Stomach (tissue), 9 donors: ENCODE measurements around the gene WDR37. TPM values are rescaled to one million over a fixed set of nuclear protein-coding genes. Genes with fewer than 3 reads are reported as not detected.

Source experiments
- DNase-seq, 2 donors: peaks; one replicate each; pipeline versions ENCODE4 v3.0.0 to v3.0.0-alpha.2; 2013 to 2019
- H3K27ac ChIP-seq, 5 donors: fragments of 200-600 bp in 4 of 5; sonication (generic) in 4 of 5; one replicate each; pipeline ENCODE4 v1.5.1; 2013 to 2019; ENCODE audit warnings: mild to moderate bottlenecking in 1 of 5, moderate library complexity in 1 of 5
- H3K27me3 ChIP-seq, 3 donors: fragments of 200-600 bp; sonication (generic); one replicate each; pipeline ENCODE4 v1.5.1; 2017 to 2019; ENCODE audit warnings: mixed run types in 1 of 3
- H3K36me3 ChIP-seq, 4 donors: fragments of 200-600 bp; sonication (generic); 1 replicate in 3 of 4; 2 replicates in 1 of 4; pipeline ENCODE4 v1.5.1; 2016 to 2019
- H3K4me1 ChIP-seq, 4 donors: fragments of 200-600 bp; sonication (generic); one replicate each; pipeline ENCODE4 v1.5.1; 2016 to 2019
- H3K4me3 ChIP-seq, 4 donors: fragments of 200-600 bp; sonication (generic) in 3 of 4; one replicate each; pipeline ENCODE4 v1.5.1; 2016 to 2019; ENCODE audit warnings: mild to moderate bottlenecking in 1 of 4
- H3K9me3 ChIP-seq, 4 donors: fragments of 200-600 bp; sonication (generic); one replicate each; pipeline ENCODE4 v1.5.1; 2016 to 2019
- EP300 ChIP-seq: sonication (generic); formaldehyde crosslinking; IDR thresholded peaks from one replicate; pipeline ENCODE4 v1.6.1; 2017; ENCODE audit warnings: antibody characterized with exemption
- POLR2A ChIP-seq, 4 donors: fragments of 450-650 bp; IDR thresholded peaks; one replicate each; pipeline ENCODE4 v1.6.1; 2016; ENCODE audit warnings: antibody characterized with exemption in 4 of 4, control low read depth in 2 of 4, mild to moderate bottlenecking in 1 of 4, moderate library complexity in 1 of 4
- POLR2AphosphoS5 ChIP-seq, 3 donors: sonication (generic); formaldehyde crosslinking; IDR thresholded peaks; one replicate each; pipeline ENCODE4 v1.6.1; 2016; ENCODE audit warnings: antibody characterized with exemption in 3 of 3
- WGBS, 5 donors: extraction: QIAGEN DNeasy Blood & Tissue Kit in 3 of 5; methylation state at CpG; one replicate each; pipeline versions ENCODE4 v1.1.5 to v1.1.7; 2013 to 2018; 5-methylcytosine and 5-hydroxymethylcytosine counted together
- intact Hi-C: fragments of 100-400 bp; cut with DNase I; formaldehyde crosslinking; loops from one replicate; pipeline ENCODE4 v1.15.1; 2023; ENCODE audit warnings: low total_unique reads
- polyA plus RNA-seq, 3 donors: library from polyadenylated mRNA; stranded (reverse); fragments of 200-250 nt; gene quantifications; one replicate each; pipeline ENCODE4 v1.2.3, GENCODE V29; 2013
- total RNA-seq, 5 donors: library from RNA; depleted of rRNA; stranded (reverse); fragments of >200 nt; gene quantifications; one replicate each; pipeline versions ENCODE4 v1.1.0 to v1.2.3, GENCODE V29; 2014 to 2016
- TF ChIP-seq, protein P1 (sequence below), 7 experiments: fragments of 450-650 bp in 4 of 7; fragments of 200-600 bp in 3 of 7; sonication (generic) in 3 of 7; IDR thresholded peaks; one replicate each; pipeline ENCODE4 v1.5.1; 2016 to 2019; ENCODE audit warnings: antibody characterized with exemption in 7 of 7, control low read depth in 2 of 7, mild to moderate bottlenecking in 1 of 7
- donor health status: healthy with polysubstance abuse.
- donor health status: Bipolar disorder and iron deficiency.
- donor health status: healthy.

WDR37 gene
- total and polyA plus RNA-seq, 8 donors: 5.3 to 165 (median 12.6) TPM

DNA sequence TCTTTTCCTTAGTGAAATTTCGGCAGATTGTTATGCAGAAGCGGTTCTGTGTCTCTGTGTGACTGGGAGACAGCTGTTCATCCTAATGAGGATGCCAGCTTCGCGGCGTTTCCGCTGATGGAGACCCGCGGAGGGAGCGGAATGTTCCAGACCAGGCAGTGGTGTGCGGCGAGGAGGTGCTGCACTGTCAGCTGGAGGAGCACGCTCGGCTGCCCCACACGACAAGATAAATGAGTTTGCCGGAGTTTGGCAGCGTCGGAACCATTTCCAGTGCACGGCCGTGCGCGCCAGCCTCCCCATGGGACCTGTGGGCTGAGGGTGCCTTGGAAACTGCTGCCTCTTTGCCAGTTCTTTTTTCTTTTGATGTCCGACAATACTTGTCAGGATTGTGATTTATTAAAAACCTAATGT, 64.6 kb downstream of the WDR37 start:
- Histone ChIP-seq H3K9me3 (no peaks in the 10 kb centered on the region), H3K4me1 (no peaks in the 10 kb centered on the region), H3K36me3 (peaks cover 57 to 97% (median 93%) of the 10 kb centered on the region in 4 donors), H3K27ac (no peak overlapping the region), H3K27me3 (no peaks in the 10 kb centered on the region), H3K4me3 (no peak overlapping the region)
- peak in 1 of 2 donors; percentile 26 for DNase-seq
- TF ChIP-seq POLR2AphosphoS5 (IDR thresholded peaks at IDR 0.05) (no peak), EP300 (no peak), POLR2A (IDR thresholded peaks at IDR 0.05) (no peak)
- TF ChIP-seq, protein P1, sequence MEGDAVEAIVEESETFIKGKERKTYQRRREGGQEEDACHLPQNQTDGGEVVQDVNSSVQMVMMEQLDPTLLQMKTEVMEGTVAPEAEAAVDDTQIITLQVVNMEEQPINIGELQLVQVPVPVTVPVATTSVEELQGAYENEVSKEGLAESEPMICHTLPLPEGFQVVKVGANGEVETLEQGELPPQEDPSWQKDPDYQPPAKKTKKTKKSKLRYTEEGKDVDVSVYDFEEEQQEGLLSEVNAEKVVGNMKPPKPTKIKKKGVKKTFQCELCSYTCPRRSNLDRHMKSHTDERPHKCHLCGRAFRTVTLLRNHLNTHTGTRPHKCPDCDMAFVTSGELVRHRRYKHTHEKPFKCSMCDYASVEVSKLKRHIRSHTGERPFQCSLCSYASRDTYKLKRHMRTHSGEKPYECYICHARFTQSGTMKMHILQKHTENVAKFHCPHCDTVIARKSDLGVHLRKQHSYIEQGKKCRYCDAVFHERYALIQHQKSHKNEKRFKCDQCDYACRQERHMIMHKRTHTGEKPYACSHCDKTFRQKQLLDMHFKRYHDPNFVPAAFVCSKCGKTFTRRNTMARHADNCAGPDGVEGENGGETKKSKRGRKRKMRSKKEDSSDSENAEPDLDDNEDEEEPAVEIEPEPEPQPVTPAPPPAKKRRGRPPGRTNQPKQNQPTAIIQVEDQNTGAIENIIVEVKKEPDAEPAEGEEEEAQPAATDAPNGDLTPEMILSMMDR (IDR thresholded peaks at IDR 0.05): no peak
- WGBS, 5 donors: 89 to 92% (median 91%) methylated on average over 22 of the region's 22 CpGs
- intact Hi-C loops: no loop called here

DNA sequence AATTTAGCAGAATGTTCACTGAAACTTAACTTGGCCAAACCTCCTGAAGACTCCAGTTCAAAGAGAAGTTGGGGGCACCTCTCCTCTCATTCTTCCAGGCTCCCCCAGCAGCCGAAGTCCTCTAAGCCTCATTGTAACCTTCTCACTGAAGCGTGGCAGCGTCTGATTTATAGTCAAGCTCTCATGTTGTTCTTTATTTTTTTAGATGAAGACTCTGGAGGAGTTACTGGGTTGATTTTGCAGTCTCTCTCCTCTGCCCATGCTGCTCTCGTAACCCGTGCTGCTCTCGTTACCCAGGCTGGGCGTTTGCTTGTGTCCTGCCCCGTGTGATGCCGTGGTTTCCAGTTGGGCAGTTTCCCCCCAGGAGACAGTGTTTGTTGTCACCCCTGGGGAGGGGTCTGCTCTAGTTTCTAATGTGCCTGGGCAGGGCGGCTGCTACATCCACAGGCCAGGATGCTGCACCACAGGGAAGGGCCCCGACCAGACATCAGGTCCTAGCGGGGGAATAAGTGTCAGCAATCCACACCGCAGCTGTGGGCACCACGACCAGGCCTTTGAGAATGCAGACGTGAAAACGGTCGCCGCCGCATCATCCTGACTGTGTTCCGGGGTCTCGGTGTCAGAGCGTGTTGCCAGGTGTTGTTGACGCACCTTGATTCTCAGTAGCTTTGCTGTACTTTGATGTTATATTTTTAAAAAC, 65.2 kb downstream of the WDR37 start:
- no peak overlapping the region for H3K27ac ChIP-seq
- WGBS, 5 donors: 94 to 95% (median 95%) methylated on average over 23 of the region's 23 CpGs
- no peak for DNase-seq
- TF ChIP-seq EP300 (no peak), POLR2A (IDR thresholded peaks at IDR 0.05) (no peak), POLR2AphosphoS5 (IDR thresholded peaks at IDR 0.05) (no peak)
- TF ChIP-seq, protein P1 (IDR thresholded peaks at IDR 0.05): no peak
- H3K4me3 ChIP-seq: no peak overlapping the region
- no peaks in the 10 kb centered on the region for H3K4me1 ChIP-seq
- intact Hi-C loops: no loop called here
- H3K36me3 ChIP-seq: peaks cover 54 to 97% (median 93%) of the 10 kb centered on the region in 4 donors
- H3K9me3 ChIP-seq: no peaks in the 10 kb centered on the region
- H3K27me3 ChIP-seq: no peaks in the 10 kb centered on the region

- WGBS, 5 donors: 69 to 81% (median 77%) methylated on average over 6 of the region's 6 CpGs
These were observed 66.2 kb downstream of the WDR37 start for GRCh38 chr10:1122349-1122748.

GRCh38 chr10:1123198-1123597, 67.0 kb downstream of the WDR37 start:
- 88 to 91% (median 90%) methylated on average over 5 of the region's 5 CpGs for WGBS, 5 donors
- intact Hi-C loops: no loop called here
- no peaks in the 10 kb centered on the region for H3K9me3 ChIP-seq

More at GRCh38 chr10:1122349-1122748, 66.2 kb downstream of the WDR37 start:
- H3K9me3 ChIP-seq: no peaks in the 10 kb centered on the region
- no peak for DNase-seq
- H3K4me1 ChIP-seq: no peaks in the 10 kb centered on the region
- intact Hi-C loops: no loop called here
- H3K36me3 ChIP-seq: peaks cover 54 to 97% (median 93%) of the 10 kb centered on the region in 4 donors
- TF ChIP-seq, protein P1 (IDR thresholded peaks at IDR 0.05): no peak
- TF ChIP-seq POLR2A (IDR thresholded peaks at IDR 0.05) (no peak), EP300 (no peak), POLR2AphosphoS5 (IDR thresholded peaks at IDR 0.05) (no peak)
- no peak overlapping the region for H3K27ac ChIP-seq
- no peaks in the 10 kb centered on the region for H3K27me3 ChIP-seq
- H3K4me3 ChIP-seq: no peak overlapping the region

More at GRCh38 chr10:1123198-1123597, 67.0 kb downstream of the WDR37 start:
- Histone ChIP-seq H3K27me3 (no peaks in the 10 kb centered on the region), H3K27ac (no peak overlapping the region), H3K4me1 (no peaks in the 10 kb centered on the region), H3K36me3 (peaks cover 56 to 100% (median 96%) of the 10 kb centered on the region in 4 donors), H3K4me3 (no peak overlapping the region)
- TF ChIP-seq EP300 (no peak), POLR2AphosphoS5 (IDR thresholded peaks at IDR 0.05) (no peak), POLR2A (IDR thresholded peaks at IDR 0.05) (no peak)
- TF ChIP-seq, protein P1 (IDR thresholded peaks at IDR 0.05): no peak
- no peak for DNase-seq
